Measurements from ENCODE around the gene DSG1. TPM values are rescaled to one million over a fixed set of nuclear protein-coding genes. Genes with fewer than 3 reads are reported as not detected.

The DSG1 gene
- total and polyA plus RNA-seq, 8 donors: 0.05 TPM; not detected in 7

DNA sequence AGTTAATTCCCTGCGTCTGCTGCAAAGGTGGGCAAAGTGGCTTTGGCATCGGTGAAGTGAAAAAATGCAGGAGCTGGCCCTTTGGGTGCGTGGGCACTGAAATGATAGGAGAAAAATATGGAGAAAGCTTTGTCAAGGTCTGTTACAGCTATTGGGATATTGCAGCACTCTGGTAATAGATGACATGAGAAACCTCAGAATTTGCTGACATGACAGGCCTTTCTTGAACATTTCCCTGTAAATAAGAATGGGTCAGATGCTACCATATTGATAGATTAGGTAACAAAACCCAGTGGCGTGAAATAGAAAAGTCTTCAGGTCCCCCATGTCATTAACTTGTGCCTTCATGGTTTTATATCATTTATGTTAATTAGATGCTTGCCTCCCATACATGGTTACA, 46.2 kb downstream of the DSG1 start:
- WGBS, 2 donors: 89 to 93% methylated on average over 4 of the region's 4 CpGs
- Histone ChIP-seq H3K27ac (no peak overlapping the region), H3K4me1 (no peaks in the 10 kb centered on the region), H3K36me3 (no peaks in the 10 kb centered on the region), H3K27me3 (no peaks in the 10 kb centered on the region), H3K4me3 (no peak overlapping the region), H3K9me3 (no peaks in the 10 kb centered on the region)
- intact Hi-C loops (cut with DNase I): no loop called here
- no peak for FAIRE-seq
- ATAC-seq: no peak
- no peak for DNase-seq
- TF ChIP-seq, protein P1, sequence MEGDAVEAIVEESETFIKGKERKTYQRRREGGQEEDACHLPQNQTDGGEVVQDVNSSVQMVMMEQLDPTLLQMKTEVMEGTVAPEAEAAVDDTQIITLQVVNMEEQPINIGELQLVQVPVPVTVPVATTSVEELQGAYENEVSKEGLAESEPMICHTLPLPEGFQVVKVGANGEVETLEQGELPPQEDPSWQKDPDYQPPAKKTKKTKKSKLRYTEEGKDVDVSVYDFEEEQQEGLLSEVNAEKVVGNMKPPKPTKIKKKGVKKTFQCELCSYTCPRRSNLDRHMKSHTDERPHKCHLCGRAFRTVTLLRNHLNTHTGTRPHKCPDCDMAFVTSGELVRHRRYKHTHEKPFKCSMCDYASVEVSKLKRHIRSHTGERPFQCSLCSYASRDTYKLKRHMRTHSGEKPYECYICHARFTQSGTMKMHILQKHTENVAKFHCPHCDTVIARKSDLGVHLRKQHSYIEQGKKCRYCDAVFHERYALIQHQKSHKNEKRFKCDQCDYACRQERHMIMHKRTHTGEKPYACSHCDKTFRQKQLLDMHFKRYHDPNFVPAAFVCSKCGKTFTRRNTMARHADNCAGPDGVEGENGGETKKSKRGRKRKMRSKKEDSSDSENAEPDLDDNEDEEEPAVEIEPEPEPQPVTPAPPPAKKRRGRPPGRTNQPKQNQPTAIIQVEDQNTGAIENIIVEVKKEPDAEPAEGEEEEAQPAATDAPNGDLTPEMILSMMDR (IDR thresholded peaks at IDR 0.05): no peak

DNA sequence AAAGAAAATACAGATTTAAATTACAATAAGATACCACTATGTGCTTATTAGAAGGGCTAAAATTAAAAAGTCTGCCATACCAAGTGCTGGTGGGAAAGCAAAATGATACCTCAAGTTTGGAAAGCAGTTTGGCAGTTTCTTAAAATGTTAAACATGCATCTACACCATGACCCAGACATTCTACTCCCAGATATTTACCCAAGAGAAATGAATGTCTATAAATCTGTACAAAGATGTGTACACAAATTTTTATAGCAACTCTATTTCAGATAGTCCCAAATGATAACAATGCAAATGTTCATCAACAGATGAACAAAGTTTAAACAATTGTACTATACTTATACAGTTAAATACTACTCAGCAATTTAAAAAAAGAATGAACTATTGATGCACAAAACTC, 51.5 kb downstream of the DSG1 start:
- H3K36me3 ChIP-seq: no peaks in the 10 kb centered on the region
- H3K9me3 ChIP-seq: no peaks in the 10 kb centered on the region
- H3K27ac ChIP-seq: no peak overlapping the region
- TF ChIP-seq, protein P1 (IDR thresholded peaks at IDR 0.05): no peak
- intact Hi-C loops (cut with DNase I): no loop called here
- DNase-seq: no peak
- ATAC-seq: no peak
- no peak overlapping the region for H3K4me3 ChIP-seq
- no peaks in the 10 kb centered on the region for H3K27me3 ChIP-seq
- H3K4me1 ChIP-seq: no peaks in the 10 kb centered on the region
- no peak for FAIRE-seq

DNA sequence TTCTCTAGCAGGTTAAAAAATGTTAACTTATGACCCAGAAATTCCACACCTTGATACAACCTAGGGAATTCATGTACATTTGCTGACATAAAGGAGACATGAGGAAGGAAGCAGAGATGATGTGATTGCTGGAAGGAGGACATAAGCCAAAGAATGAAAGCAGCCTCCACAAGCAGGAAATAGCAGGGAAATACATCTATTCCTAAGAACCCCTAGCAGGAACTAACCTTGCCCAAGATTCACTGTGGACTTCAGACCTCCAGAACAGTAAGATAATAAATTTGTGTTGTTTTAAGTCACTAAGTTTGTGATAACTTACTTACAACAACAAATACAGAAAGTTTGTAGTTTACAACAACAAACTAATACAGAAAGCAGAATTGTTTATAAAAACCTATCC, 54.0 kb downstream of the DSG1 start:
- Histone ChIP-seq H3K9me3 (no peaks in the 10 kb centered on the region), H3K4me3 (no peak overlapping the region), H3K36me3 (no peaks in the 10 kb centered on the region), H3K27ac (no peak overlapping the region), H3K27me3 (no peaks in the 10 kb centered on the region), H3K4me1 (no peaks in the 10 kb centered on the region)
- intact Hi-C loops (cut with DNase I): no loop called here
- no peak for ATAC-seq
- no peak for FAIRE-seq
- TF ChIP-seq, protein P1 (IDR thresholded peaks at IDR 0.05): no peak
- no peak for DNase-seq

DNA sequence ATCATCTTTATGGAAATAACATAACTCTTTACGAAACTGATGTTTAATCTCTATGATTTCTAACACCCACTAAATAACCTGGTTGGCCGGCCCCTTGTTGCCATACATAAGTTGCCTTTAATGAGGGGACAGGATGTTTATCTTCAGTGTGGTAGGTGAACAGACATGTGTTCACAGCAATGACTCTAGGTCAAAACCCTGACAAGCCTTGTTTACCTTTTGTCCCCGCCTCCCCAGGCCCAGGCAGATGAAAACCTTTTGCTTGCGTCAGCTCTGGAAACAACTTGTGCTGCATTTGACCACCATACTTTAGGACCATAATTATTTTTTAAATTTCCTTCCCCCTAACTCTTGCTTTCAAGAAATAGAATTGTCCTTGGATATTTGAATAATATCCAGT, 55.7 kb downstream of the DSG1 start:
- intact Hi-C loops (cut with DNase I): no loop called here
- DNase-seq: no peak
- H3K4me3 ChIP-seq: no peak overlapping the region
- TF ChIP-seq, protein P1 (IDR thresholded peaks at IDR 0.05): no peak
- H3K27me3 ChIP-seq: no peaks in the 10 kb centered on the region
- no peak overlapping the region for H3K27ac ChIP-seq
- FAIRE-seq: no peak
- 82 to 88% methylated on average over 4 of the region's 4 CpGs for WGBS, 2 donors
- no peak for ATAC-seq
- H3K36me3 ChIP-seq: no peaks in the 10 kb centered on the region
- no peaks in the 10 kb centered on the region for H3K9me3 ChIP-seq
- H3K4me1 ChIP-seq: no peaks in the 10 kb centered on the region

DNA sequence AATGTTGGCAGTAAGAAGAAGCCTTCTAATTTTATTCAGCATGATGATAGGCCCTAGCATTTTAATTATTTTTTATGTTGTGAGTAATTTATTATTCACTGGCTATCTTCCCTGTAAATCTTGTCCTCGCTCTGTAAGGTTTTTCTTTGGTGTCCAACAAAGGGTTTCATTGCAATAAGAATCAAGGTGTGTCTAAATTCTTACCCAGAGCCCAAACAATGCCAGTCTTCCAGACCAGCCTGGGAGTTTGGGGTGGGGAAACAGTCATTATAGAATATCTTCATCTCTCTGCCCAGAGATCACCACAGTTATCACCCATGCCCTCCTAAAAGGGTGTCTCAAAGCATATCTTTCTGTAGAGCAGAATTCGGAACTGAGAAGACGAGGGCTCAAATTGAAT, 58.5 kb downstream of the DSG1 start, which contains the start of gene DSG4:
Gene DSG4, plus strand, starts transcription at position 301 of the 400 bp plus-strand sequence. CDS start 135 bp downstream, outside the sequence.
- WGBS, 2 donors: 83 to 92% methylated on average over 3 of the region's 3 CpGs
- Histone ChIP-seq H3K9me3 (no peaks in the 10 kb centered on the region), H3K27ac (no peak within 1 kb of the TSS), H3K27me3 (no peaks in the 10 kb centered on the region), H3K36me3 (no peaks in the 10 kb centered on the region), H3K4me1 (no peaks in the 10 kb centered on the region), H3K4me3 (no peak within 1 kb of the TSS)
- ATAC-seq (no peak), DNase-seq (no peak), FAIRE-seq (no peak)
- TF ChIP-seq, protein P1 (IDR thresholded peaks at IDR 0.05): no peak
- intact Hi-C loops (cut with DNase I): no loop called here
